HEK293 (cell line): ENCODE data around the gene PLEKHA3.

Experiments
- CTCF ChIA-PET: fragments of 350-600 bp; formaldehyde crosslinking; extraction: SDS; loops from one replicate; lab custom pipeline; 2021; ENCODE audit warnings: antibody characterized with exemption; lab: Yijun Ruan, JAX
- POLR2A ChIA-PET: fragments of 300-600 bp; formaldehyde crosslinking; extraction: SDS; loops from one replicate; lab custom pipeline; 2020; ENCODE audit warnings: antibody characterized with exemption, inconsistent platforms; lab: Yijun Ruan, JAX
- H3K27ac ChIP-seq: fragments of 200-500 bp; sonication (Bioruptor generic); 2 replicates; pipeline ENCODE4 v1.5.1; 2014; ENCODE audit warnings: low read depth, low read length, control low read depth, inconsistent platforms; ENCODE audit errors: extremely low read depth
- H3K36me3 ChIP-seq, 2 experiments: fragments of 200-500 bp in 1 of 2; sonication (Bioruptor generic) in 1 of 2; 1 replicate in 1 of 2; 2 replicates in 1 of 2; pipeline ENCODE4 v1.5.1; 2014 to 2017; ENCODE audit warnings: inconsistent platforms in 2 of 2, low read length in 2 of 2; ENCODE audit not compliant: control insufficient read depth in 2 of 2, insufficient read depth in 1 of 2
- H3K4me1 ChIP-seq: fragments of 200-500 bp; sonication (Bioruptor generic); 2 replicates; pipeline ENCODE4 v1.5.1; 2014; ENCODE audit warnings: mild to moderate bottlenecking, low read length, inconsistent platforms; ENCODE audit not compliant: control insufficient read depth, insufficient read depth
- H3K4me3 ChIP-seq: 2 replicates; pipeline ENCODE4 v1.5.1; 2011; ENCODE audit warnings: low read depth, mild to moderate bottlenecking, control low read depth, low read length, moderate library complexity
- H3K9me3 ChIP-seq: fragments of 200-500 bp; sonication (Bioruptor generic); 2 replicates; pipeline ENCODE4 v1.5.1; 2014; ENCODE audit warnings: low read depth, low read length, inconsistent platforms; ENCODE audit not compliant: control insufficient read depth, insufficient read depth
- SCRT2 ChIP-seq: fragments of 450-650 bp; formaldehyde crosslinking; IDR thresholded peaks from 2 replicates; pipeline ENCODE4 v1.5.1; 2016; ENCODE audit warnings: missing biosample characterization, missing genetic modification characterization
- SP2 ChIP-seq: fragments of 450-650 bp; formaldehyde crosslinking; IDR thresholded peaks from 2 replicates; pipeline ENCODE4 v1.5.1; 2016; ENCODE audit warnings: missing biosample characterization, missing genetic modification characterization
- ZNF155 ChIP-seq: fragments of 450-650 bp; formaldehyde crosslinking; IDR thresholded peaks from 2 replicates; pipeline ENCODE4 v1.5.1; 2016; ENCODE audit warnings: missing biosample characterization, missing genetic modification characterization
- ZNF157 ChIP-seq: fragments of 450-650 bp; formaldehyde crosslinking; IDR thresholded peaks from 2 replicates; pipeline ENCODE4 v1.5.1; 2016; ENCODE audit warnings: missing biosample characterization, missing genetic modification characterization
- ZNF214 ChIP-seq: fragments of 450-650 bp; formaldehyde crosslinking; IDR thresholded peaks from 2 replicates; pipeline ENCODE4 v1.5.1; 2017; ENCODE audit warnings: missing biosample characterization, mild to moderate bottlenecking, missing genetic modification characterization, borderline replicate concordance
- ZNF548 ChIP-seq: fragments of 450-650 bp; formaldehyde crosslinking; IDR thresholded peaks from 2 replicates; pipeline ENCODE4 v1.5.1; 2016; ENCODE audit warnings: missing biosample characterization, missing genetic modification characterization
- ZNF701 ChIP-seq: fragments of 450-650 bp; formaldehyde crosslinking; IDR thresholded peaks from 2 replicates; pipeline ENCODE4 v1.5.1; 2016; ENCODE audit warnings: missing biosample characterization, missing genetic modification characterization
- TF ChIP-seq, protein P1 (sequence below): fragments of 450-650 bp; formaldehyde crosslinking; IDR thresholded peaks from 2 replicates; pipeline ENCODE4 v1.5.1; 2016; ENCODE audit warnings: missing biosample characterization, missing genetic modification characterization
- TF ChIP-seq, protein P2 (sequence below): fragments of 450-650 bp; formaldehyde crosslinking; IDR thresholded peaks from 2 replicates; pipeline ENCODE4 v1.5.1; 2017; ENCODE audit warnings: missing biosample characterization, missing genetic modification characterization
- TF ChIP-seq, protein P3 (sequence below): fragments of 450-650 bp; formaldehyde crosslinking; IDR thresholded peaks from 2 replicates; pipeline ENCODE4 v1.5.1; 2016; ENCODE audit warnings: missing biosample characterization, missing genetic modification characterization
- TF ChIP-seq, protein P4 (sequence below): fragments of 450-650 bp; formaldehyde crosslinking; IDR thresholded peaks from 2 replicates; pipeline ENCODE4 v1.5.1; 2016; ENCODE audit warnings: missing biosample characterization, missing genetic modification characterization
- TF ChIP-seq, protein P5 (sequence below): fragments of 450-650 bp; formaldehyde crosslinking; IDR thresholded peaks from 2 replicates; pipeline ENCODE4 v1.5.1; 2016; ENCODE audit warnings: missing biosample characterization, missing genetic modification characterization

PLEKHA3 gene

DNA sequence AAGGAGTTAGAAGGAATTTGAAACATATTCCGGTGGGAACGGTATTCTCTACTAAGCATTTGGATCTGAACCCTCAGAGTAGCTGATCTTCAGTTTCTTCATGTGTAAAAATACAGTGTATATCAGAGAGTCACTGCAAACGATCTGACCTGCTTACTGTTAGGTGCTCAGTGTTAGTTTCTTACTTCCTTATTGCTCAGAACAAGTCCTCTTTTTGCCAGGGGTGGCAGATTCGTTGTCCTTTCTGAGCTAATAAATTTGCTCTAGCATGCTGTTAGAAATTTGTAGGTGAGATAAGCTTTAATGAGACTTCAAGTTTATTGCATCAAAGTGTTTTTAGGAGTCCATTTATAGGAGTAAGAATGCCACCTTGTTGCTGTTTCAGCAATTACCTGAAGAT, 15.8 kb downstream of the PLEKHA3 start:
- H3K4me3 ChIP-seq: no peak overlapping the region
- H3K36me3 ChIP-seq: peaks cover 40 to 75% of the 10 kb centered on the region in 2 experiments
- TF ChIP-seq, protein P1, sequence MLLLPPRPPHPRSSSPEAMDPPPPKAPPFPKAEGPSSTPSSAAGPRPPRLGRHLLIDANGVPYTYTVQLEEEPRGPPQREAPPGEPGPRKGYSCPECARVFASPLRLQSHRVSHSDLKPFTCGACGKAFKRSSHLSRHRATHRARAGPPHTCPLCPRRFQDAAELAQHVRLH (tag by site-specific recombination): no peak
- TF ChIP-seq, protein P2, sequence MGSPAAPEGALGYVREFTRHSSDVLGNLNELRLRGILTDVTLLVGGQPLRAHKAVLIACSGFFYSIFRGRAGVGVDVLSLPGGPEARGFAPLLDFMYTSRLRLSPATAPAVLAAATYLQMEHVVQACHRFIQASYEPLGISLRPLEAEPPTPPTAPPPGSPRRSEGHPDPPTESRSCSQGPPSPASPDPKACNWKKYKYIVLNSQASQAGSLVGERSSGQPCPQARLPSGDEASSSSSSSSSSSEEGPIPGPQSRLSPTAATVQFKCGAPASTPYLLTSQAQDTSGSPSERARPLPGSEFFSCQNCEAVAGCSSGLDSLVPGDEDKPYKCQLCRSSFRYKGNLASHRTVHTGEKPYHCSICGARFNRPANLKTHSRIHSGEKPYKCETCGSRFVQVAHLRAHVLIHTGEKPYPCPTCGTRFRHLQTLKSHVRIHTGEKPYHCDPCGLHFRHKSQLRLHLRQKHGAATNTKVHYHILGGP (tag by site-specific recombination): no peak
- TF ChIP-seq, protein P3, sequence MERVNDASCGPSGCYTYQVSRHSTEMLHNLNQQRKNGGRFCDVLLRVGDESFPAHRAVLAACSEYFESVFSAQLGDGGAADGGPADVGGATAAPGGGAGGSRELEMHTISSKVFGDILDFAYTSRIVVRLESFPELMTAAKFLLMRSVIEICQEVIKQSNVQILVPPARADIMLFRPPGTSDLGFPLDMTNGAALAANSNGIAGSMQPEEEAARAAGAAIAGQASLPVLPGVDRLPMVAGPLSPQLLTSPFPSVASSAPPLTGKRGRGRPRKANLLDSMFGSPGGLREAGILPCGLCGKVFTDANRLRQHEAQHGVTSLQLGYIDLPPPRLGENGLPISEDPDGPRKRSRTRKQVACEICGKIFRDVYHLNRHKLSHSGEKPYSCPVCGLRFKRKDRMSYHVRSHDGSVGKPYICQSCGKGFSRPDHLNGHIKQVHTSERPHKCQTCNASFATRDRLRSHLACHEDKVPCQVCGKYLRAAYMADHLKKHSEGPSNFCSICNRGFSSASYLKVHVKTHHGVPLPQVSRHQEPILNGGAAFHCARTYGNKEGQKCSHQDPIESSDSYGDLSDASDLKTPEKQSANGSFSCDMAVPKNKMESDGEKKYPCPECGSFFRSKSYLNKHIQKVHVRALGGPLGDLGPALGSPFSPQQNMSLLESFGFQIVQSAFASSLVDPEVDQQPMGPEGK: no peak
- TF ChIP-seq ZNF214 (tag by site-specific recombination): no peak
- TF ChIP-seq ZNF548 (tag by site-specific recombination): no peak
- TF ChIP-seq, protein P4, sequence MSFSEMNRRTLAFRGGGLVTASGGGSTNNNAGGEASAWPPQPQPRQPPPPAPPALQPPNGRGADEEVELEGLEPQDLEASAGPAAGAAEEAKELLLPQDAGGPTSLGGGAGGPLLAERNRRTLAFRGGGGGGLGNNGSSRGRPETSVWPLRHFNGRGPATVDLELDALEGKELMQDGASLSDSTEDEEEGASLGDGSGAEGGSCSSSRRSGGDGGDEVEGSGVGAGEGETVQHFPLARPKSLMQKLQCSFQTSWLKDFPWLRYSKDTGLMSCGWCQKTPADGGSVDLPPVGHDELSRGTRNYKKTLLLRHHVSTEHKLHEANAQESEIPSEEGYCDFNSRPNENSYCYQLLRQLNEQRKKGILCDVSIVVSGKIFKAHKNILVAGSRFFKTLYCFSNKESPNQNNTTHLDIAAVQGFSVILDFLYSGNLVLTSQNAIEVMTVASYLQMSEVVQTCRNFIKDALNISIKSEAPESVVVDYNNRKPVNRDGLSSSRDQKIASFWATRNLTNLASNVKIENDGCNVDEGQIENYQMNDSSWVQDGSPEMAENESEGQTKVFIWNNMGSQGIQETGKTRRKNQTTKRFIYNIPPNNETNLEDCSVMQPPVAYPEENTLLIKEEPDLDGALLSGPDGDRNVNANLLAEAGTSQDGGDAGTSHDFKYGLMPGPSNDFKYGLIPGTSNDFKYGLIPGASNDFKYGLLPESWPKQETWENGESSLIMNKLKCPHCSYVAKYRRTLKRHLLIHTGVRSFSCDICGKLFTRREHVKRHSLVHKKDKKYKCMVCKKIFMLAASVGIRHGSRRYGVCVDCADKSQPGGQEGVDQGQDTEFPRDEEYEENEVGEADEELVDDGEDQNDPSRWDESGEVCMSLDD: no peak
- TF ChIP-seq ZNF157 (tag by site-specific recombination): no peak
- CTCF ChIA-PET: interaction anchor here (0.8 kb wide), 1 partner anchor 27 kb away, joined by 5 read pairs; no protein-coding TSS in a partner anchor
- POLR2A ChIA-PET: no interaction called here
- H3K27ac ChIP-seq: no peak overlapping the region
- H3K9me3 ChIP-seq: no peaks in the 10 kb centered on the region
- H3K4me1 ChIP-seq: no peaks in the 10 kb centered on the region

DNA sequence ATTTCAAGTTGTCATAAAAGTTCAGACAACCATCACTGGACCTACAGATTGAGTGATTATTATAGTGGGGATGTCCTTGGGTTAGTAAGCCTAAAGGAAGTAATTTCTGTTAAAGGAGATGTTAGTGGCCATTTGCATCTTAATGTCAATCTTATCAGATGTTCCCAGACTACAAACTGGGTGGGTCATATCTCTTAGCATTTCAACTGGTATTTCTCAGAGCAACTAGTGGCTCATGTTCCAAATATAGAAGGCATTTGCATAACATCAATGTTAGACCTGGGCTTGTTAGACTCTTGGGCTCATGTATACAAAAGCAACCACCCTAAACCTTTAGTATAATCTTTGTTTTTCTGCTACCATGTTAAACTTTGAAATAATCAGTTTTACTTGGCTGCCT, 17.9 kb downstream of the PLEKHA3 start:
- Histone ChIP-seq H3K27ac (no peak overlapping the region), H3K9me3 (no peaks in the 10 kb centered on the region), H3K36me3 (peaks cover 48 to 78% of the 10 kb centered on the region in 2 experiments)
- ChIA-PET POLR2A (no interaction called here), CTCF (interaction anchor here (0.6 to 0.7 kb wide), 2 partner anchors 10 to 16 kb away, joined by 4 to 5 read pairs; no protein-coding TSS in a partner anchor)
- no peak for TF ChIP-seq SP2 (tag by site-specific recombination)
- TF ChIP-seq SCRT2: 0 out of 2 replicates have a peak, but pooled peaks have one; percentile 13
- TF ChIP-seq, protein P5, sequence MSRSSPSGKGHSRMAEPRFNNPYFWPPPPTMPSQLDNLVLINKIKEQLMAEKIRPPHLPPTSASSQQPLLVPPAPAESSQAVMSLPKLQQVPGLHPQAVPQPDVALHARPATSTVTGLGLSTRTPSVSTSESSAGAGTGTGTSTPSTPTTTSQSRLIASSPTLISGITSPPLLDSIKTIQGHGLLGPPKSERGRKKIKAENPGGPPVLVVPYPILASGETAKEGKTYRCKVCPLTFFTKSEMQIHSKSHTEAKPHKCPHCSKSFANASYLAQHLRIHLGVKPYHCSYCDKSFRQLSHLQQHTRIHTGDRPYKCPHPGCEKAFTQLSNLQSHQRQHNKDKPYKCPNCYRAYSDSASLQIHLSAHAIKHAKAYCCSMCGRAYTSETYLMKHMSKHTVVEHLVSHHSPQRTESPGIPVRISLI: no peak
- TF ChIP-seq, all 188 proteins: peak for 1
- Histone ChIP-seq H3K4me1 (no peaks in the 10 kb centered on the region), H3K4me3 (no peak overlapping the region)

DNA sequence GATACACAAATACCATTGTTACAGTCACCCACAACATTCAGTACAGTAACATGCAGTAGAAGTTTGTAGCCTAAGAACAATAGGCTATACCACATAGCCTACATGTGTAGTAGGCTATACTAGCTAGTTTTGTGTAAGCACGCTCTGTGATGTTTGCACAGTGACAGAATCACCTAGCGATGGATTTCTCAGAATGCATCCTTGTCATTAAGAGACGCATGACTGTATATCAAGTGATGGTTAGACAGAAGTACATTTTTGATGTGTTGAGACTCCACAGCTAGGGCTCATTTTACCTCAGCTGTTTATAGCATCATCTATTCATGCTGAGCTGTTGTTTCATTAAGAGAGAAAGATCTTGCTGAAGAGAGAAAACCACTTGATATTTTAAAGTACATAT, 19.4 kb downstream of the PLEKHA3 start:
- Histone ChIP-seq H3K9me3 (no peaks in the 10 kb centered on the region), H3K27ac (no peak overlapping the region), H3K4me3 (no peak overlapping the region), H3K4me1 (no peaks in the 10 kb centered on the region), H3K36me3 (peaks cover 53 to 79% of the 10 kb centered on the region in 2 experiments)
- TF ChIP-seq ZNF155 (tag by site-specific recombination) (no peak), ZNF701 (tag by site-specific recombination) (no peak)
- ChIA-PET CTCF (interaction anchor here (1.1 kb wide), 1 partner anchor 23 kb away, joined by 5 read pairs; no protein-coding TSS in a partner anchor), POLR2A (no interaction called here)
